ENCODE results near the gene CAMSAP2. TPM values are rescaled to one million over a fixed set of nuclear protein-coding genes. Genes with fewer than 3 reads are reported as not detected.

CAMSAP2 gene
- total and polyA plus RNA-seq, 2 donors (not counting 3 experiments of a cell fraction or from before 2014, with no cell fraction given), result 6.7 to 45.5 TPM

- intact Hi-C loops (cut with micrococcal nuclease), result no loop called here
- Histone ChIP-seq H3K9ac (replicated peaks; ENCODE audit: extremely low read depth, insufficient read depth, low read length) (peak overlapping the region; percentile 92), H3K79me2 (ENCODE audit: control insufficient read depth, insufficient read depth, low read length) (peaks cover 67% of the 10 kb centered on the region), H3K27me3 (ENCODE audit: control insufficient read depth in 2 of 2, insufficient read depth in 2 of 2, low read length in 2 of 2) (no peaks in the 10 kb centered on the region), H4K20me1 (replicated peaks; ENCODE audit: control insufficient read depth, extremely low read depth, insufficient read depth, low read length) (peaks cover 11% of the 10 kb centered on the region), H3K27ac (ENCODE audit: insufficient read depth, low read depth, low read length) (no peak overlapping the region), H3K9me1 (replicated peaks; ENCODE audit: control insufficient read depth, extremely low read depth, insufficient read depth, low read length) (no peaks in the 10 kb centered on the region), H2AFZ (ENCODE audit: low read depth, low read length) (no peak overlapping the region), H3K36me3 (ENCODE audit: control insufficient read depth in 2 of 2, extremely low read depth in 1 of 2, insufficient read depth in 2 of 2, low read length in 2 of 2) (no peaks in the 10 kb centered on the region), H3K9me3 (replicated peaks; ENCODE audit: control insufficient read depth, insufficient read depth, low read length) (no peaks in the 10 kb centered on the region), H3K4me1 (ENCODE audit: control insufficient read depth, extremely low read depth, insufficient read depth, low read length) (peaks cover 29% of the 10 kb centered on the region), H3K4me3 (replicated peaks in 1 of 3; ENCODE audit: insufficient read depth in 1 of 3, low read depth in 1 of 3, low read length in 3 of 3) (peak overlapping the region; percentile 70 to 95 (median 88)), H3K4me2 (ENCODE audit: insufficient read depth, low read length) (peak overlapping the region; percentile 95)
- no TSS peak for BruUV-seq (replicated peaks)
- POLR2A ChIA-PET, result no interaction called here
- DNase-seq (ENCODE audit: low read depth, low spot score) (peak; percentile 33), FAIRE-seq (no peak)
- dilution Hi-C loops (cut with MboI; ENCODE audit: extremely low pct_ligation_motif_present, low sequenced_read_pairs), result no loop called here
- CTCF ChIA-PET, result interaction anchor here (1.1 kb wide), 3 partner anchors 62 to 127 kb away, joined by 3 to 8 read pairs (median 6); no protein-coding TSS in a partner anchor
- TF ChIP-seq MYC (IDR thresholded peaks at IDR 0.05; ENCODE audit: low read depth, low read length) (no peak), JUN (IDR thresholded peaks at IDR 0.05; ENCODE audit: borderline replicate concordance, insufficient read depth, insufficient read length, low read depth) (no peak), GATA2 (IDR thresholded peaks at IDR 0.05; ENCODE audit: insufficient read depth, insufficient read length, low read depth, low read length) (no peak), POLR2AphosphoS5 (IDR thresholded peaks at IDR 0.05; ENCODE audit: insufficient read depth, low read depth, low read length) (no peak), MAX (IDR thresholded peaks at IDR 0.05; ENCODE audit: insufficient read depth, insufficient read length) (no peak), POLR2A (IDR thresholded peaks at IDR 0.05; ENCODE audit: low read depth, low read length) (no peak), FOS (IDR thresholded peaks at IDR 0.05; ENCODE audit: borderline replicate concordance, insufficient read depth, low read length) (no peak), EZH2 (IDR thresholded peaks at IDR 0.05; ENCODE audit: borderline replicate concordance, low read depth, low read length, severe bottlenecking) (no peak), CTCF (IDR thresholded peaks at IDR 0.05; ENCODE audit: extremely low read depth in 1 of 2, insufficient read depth in 1 of 2, low read depth in 1 of 2, low read length in 2 of 2) (no peak)
Measured at GRCh38 chr1:200741551-200742207, 3.0 kb downstream of the CAMSAP2 start.

Measured in endothelial cell of umbilical vein (primary cell).